GM12873 (cell line): ENCODE results near the gene HMGN1.

Source experiments
- TF ChIP-seq, protein P1 (sequence below): IDR thresholded peaks from 2 replicates; pipeline ENCODE4 v1.5.1; 2012; ENCODE audit warnings: low read depth, mild to moderate bottlenecking, moderate library complexity, low read length, control low read depth; ENCODE audit not compliant: insufficient read depth; ENCODE audit errors: missing control alignments

The HMGN1 gene

DNA sequence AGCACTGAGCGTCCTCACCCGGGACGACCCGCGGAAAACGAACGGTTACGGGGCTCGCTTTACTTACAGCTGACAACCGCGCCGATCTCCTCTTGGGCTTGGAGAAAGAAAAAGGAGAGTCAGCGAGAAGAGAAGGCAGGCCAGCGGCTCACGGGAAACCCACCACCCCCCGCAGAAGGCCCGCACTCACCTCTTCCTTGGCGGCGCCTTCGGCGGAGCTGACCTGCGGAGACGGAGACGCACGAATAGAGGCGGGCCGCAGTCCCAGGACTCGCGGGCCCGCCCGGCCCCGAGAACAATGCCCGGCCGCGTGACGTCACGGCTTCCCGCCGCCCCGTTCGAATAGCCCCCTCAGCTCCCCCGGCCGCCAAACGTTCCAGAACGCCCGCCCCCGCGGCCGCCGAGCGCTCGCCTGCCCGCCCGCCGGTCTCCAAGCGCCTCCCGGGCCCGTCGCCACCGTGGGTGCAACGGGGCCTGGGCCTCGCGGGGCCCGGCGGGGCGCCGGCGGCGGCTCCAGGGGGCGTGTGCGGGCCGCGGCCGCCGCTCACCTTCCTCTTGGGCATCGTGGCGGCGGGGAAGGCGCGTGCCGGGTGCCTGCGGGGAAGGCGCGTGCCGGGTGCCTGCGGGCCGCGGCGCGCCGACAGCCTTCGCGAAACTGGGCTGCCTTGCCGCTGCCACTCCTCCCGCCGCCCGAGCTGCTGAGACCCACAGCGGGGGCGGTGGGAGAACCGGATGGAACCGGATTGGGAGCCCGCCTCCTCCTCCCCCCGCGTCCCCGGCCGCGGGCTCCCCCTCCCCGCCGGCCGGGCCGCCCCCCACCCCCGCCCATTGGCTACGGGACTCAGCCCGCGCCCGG is at the start of gene HMGN1:
Gene HMGN1, minus strand, starts transcription at position 734 of the 856 bp plus-strand sequence. Its CDS starts 171 bp downstream, at position 563.
- TF ChIP-seq, protein P1, sequence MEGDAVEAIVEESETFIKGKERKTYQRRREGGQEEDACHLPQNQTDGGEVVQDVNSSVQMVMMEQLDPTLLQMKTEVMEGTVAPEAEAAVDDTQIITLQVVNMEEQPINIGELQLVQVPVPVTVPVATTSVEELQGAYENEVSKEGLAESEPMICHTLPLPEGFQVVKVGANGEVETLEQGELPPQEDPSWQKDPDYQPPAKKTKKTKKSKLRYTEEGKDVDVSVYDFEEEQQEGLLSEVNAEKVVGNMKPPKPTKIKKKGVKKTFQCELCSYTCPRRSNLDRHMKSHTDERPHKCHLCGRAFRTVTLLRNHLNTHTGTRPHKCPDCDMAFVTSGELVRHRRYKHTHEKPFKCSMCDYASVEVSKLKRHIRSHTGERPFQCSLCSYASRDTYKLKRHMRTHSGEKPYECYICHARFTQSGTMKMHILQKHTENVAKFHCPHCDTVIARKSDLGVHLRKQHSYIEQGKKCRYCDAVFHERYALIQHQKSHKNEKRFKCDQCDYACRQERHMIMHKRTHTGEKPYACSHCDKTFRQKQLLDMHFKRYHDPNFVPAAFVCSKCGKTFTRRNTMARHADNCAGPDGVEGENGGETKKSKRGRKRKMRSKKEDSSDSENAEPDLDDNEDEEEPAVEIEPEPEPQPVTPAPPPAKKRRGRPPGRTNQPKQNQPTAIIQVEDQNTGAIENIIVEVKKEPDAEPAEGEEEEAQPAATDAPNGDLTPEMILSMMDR, result no peak

GRCh38 chr21:39397646-39398385 is 48.9 kb upstream of the HMGN1 start:
- TF ChIP-seq, protein P1, result no peak

DNA sequence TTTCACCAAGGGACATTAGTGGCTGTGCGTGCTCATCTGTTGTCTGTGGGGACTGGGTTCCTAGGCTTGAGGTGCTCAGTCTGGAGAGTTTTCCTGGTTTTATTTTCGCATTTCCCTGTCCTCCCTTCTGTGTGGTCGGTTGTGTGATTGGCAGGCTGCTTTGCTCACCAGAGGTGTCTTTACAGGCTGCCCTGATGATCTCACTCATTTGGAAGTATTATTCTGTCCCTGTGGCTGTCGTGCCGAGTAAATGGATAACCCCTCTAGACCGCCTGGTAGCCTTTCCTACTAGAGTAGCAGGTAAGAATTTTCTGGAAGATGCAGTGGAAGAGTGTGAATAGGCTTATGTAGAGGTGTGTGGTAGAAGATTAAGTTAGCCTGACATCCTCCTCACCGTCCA is 44.1 kb upstream of the HMGN1 start:
- TF ChIP-seq, protein P1, result no peak

DNA sequence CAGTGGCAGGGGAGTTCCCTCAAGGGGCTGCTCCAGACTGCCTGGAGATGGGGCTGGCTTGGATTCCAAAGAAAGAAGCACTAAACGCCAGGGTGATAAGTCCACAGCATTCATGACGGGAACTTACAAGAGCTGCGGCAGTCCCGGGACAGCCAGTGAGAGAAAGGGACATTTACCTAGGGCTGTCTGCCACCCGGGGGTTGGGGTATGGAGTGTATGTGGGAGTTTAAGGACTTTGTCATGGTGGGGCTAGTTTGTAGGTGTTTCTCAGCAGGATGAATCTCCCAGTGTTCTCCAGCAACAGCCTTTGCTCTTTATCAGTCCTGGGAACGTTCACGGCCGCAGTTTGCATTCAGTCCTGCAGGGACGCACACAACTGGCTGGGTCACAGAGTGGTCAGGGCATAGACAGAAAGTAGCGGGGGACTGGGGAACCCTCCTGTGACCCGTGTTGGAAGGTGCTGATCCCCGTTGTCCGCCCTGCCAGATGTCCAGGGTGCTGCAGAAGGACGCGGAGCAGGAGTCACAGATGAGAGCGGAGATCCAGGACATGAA is 41.4 kb upstream of the HMGN1 start:
- TF ChIP-seq, protein P1, result no peak

DNA sequence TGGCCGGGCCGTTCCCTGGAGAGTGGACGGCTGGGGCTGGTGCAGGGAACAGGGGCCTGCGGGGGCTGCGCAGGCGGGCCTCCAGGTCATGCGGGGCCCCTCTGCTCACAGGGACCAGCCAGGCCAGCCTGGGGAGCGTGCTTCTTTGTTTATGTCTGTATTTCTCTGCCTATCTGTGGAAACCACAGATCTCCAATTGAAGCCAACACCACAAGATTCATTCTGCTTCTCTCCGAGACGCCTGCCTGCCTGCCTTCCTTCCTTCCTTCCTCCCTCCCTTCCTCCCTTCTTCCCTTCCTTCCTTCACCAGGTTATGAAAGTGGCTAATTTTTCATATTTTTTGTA is 39.9 kb upstream of the HMGN1 start:
- TF ChIP-seq, protein P1, result no peak

GRCh38 chr21:39388038-39388810 is 39.3 kb upstream of the HMGN1 start:
- TF ChIP-seq, protein P1, result peak; percentile 94
